ENCODE data around the gene FAM185A. TPM values are rescaled to one million over a fixed set of nuclear protein-coding genes. Genes with fewer than 3 reads are reported as not detected.

The FAM185A gene
- total and polyA plus RNA-seq, 2 of the 13 experiments (the other 11 are each of a cell fraction or from before 2014, with no cell fraction given) = 5.0 to 11.6 TPM

- FAIRE-seq = no peak
- no peak for DNase-seq (ENCODE audit: low spot score)
- intact Hi-C loops (cut with micrococcal nuclease; ENCODE audit: unreplicated experiment) = no loop called here
- H3K4me2 ChIP-seq (ENCODE audit: low read depth, low read length) = no peak overlapping the region
- peaks cover 3 to 11% of the 10 kb centered on the region in 2 experiments; a peak in 3 of 5 replicates for H3K36me3 ChIP-seq (replicated peaks in 1 of 2; ENCODE audit: control insufficient read depth in 1 of 2, insufficient read depth in 2 of 2, low read length in 2 of 2)
- BruUV-seq (replicated peaks) = no TSS peak
- H3K4me3 ChIP-seq (replicated peaks in 1 of 3; ENCODE audit: insufficient read depth in 1 of 3, low read depth in 2 of 3, low read length in 3 of 3) = no peak overlapping the region
- no peaks in the 10 kb centered on the region; the same call in 1 of the 2 replicates for H3K4me1 ChIP-seq (ENCODE audit: insufficient read depth, low read length)
- ATAC-seq = no peak
- H3K79me2 ChIP-seq (ENCODE audit: insufficient read depth, low read length) = no peaks in the 10 kb centered on the region
- in situ Hi-C loops (cut with HindIII; ENCODE audit: extremely low pct_ligation_motif_present, low pct_unique_long_range_greater_than_20kb) = no loop called here
- no peak overlapping the region for H3K27ac ChIP-seq (ENCODE audit: extremely low read length, insufficient read depth, low read length)
- 96% methylated on average over 2 of the region's 2 CpGs for WGBS (ENCODE audit: low lambda C conversion rate)
- H3K27me3 ChIP-seq (ENCODE audit: control insufficient read depth in 1 of 2, insufficient read depth in 2 of 2, low read length in 2 of 2) = no peaks in the 10 kb centered on the region
- no peak overlapping the region for H3K9ac ChIP-seq (ENCODE audit: insufficient read depth, low read depth, low read length)
- no peaks in the 10 kb centered on the region for H3K9me3 ChIP-seq (ENCODE audit: low read length)
- no peak overlapping the region for H2AFZ ChIP-seq (ENCODE audit: low read length)
- CTCF ChIA-PET (ENCODE audit: low intra/inter-chr PET ratio, low total read pairs) = no interaction called here
- POLR2A ChIA-PET = no interaction called here
- TF ChIP-seq ZNF510 (CRISPR knock-in tag; IDR thresholded peaks at IDR 0.05; ENCODE audit: low read depth) (no peak), CHD4 (IDR thresholded peaks at IDR 0.05; ENCODE audit: borderline replicate concordance, low read length) (no peak), ZFP37 (CRISPR knock-in tag; IDR thresholded peaks at IDR 0.05; ENCODE audit: borderline replicate concordance) (no peak), CSRNP2 (CRISPR knock-in tag; conservative IDR thresholded peaks at IDR 0.05; ENCODE audit: low read depth) (no peak), NRL (CRISPR knock-in tag; IDR thresholded peaks at IDR 0.05; ENCODE audit: borderline replicate concordance) (no peak), HDAC2 (CRISPR knock-in tag; IDR thresholded peaks at IDR 0.05) (no peak), SKI (IDR thresholded peaks at IDR 0.05; ENCODE audit: partially characterized antibody) (no peak), SOX13 (IDR thresholded peaks at IDR 0.05) (no peak), SOX13 (CRISPR knock-in tag; conservative IDR thresholded peaks at IDR 0.05 in 1 of 2, IDR thresholded peaks at IDR 0.05 in 1 of 2) (no peak), MTF1 (CRISPR knock-in tag; IDR thresholded peaks at IDR 0.05) (no peak), XBP1 (CRISPR knock-in tag; IDR thresholded peaks at IDR 0.05) (no peak), RORA (CRISPR knock-in tag; IDR thresholded peaks at IDR 0.05) (no peak), KLF9 (CRISPR knock-in tag; IDR thresholded peaks at IDR 0.05; ENCODE audit: low read depth) (no peak), BHLHE40 (IDR thresholded peaks at IDR 0.05; ENCODE audit: low read length) (no peak), ZNF484 (CRISPR knock-in tag; IDR thresholded peaks at IDR 0.05; ENCODE audit: borderline replicate concordance, low read depth) (no peak), ZGPAT (CRISPR knock-in tag; IDR thresholded peaks at IDR 0.05) (no peak), BORCS8-MEF2B (CRISPR knock-in tag; IDR thresholded peaks at IDR 0.05) (no peak), PITX1 (CRISPR knock-in tag; IDR thresholded peaks at IDR 0.05) (no peak), NFRKB (IDR thresholded peaks at IDR 0.05) (no peak), ZNF781 (CRISPR knock-in tag; IDR thresholded peaks at IDR 0.05; ENCODE audit: borderline replicate concordance, not compliant biosample characterization) (no peak), ZNF678 (CRISPR knock-in tag; IDR thresholded peaks at IDR 0.05) (no peak)
- H4K20me1 ChIP-seq (ENCODE audit: insufficient read depth, low read length) = no peaks in the 10 kb centered on the region
These were observed 81.4 kb downstream of the FAM185A start for GRCh38 chr7:102830197-102830596.

Measured in HepG2 (cell line).